GM19023 (cell line): ENCODE data around the gene GALNT18.

Experiments
- ATAC-seq: cut with Tn5 transposase; IDR thresholded peaks from one replicate; pipeline ENCODE4 v1.9.1; 2021; ENCODE audit warnings: mild to moderate bottlenecking, moderate library complexity; ENCODE audit not compliant: unreplicated experiment

GALNT18 gene

GRCh38 chr11:11320825-11321224 lies 301.0 kb downstream of the GALNT18 start:
- ATAC-seq, result no peak

- ATAC-seq, result no peak
Observed at GRCh38 chr11:11318961-11319360, 302.8 kb downstream of the GALNT18 start.

- no peak for ATAC-seq
Observed at GRCh38 chr11:11318461-11318860, 303.3 kb downstream of the GALNT18 start.

DNA sequence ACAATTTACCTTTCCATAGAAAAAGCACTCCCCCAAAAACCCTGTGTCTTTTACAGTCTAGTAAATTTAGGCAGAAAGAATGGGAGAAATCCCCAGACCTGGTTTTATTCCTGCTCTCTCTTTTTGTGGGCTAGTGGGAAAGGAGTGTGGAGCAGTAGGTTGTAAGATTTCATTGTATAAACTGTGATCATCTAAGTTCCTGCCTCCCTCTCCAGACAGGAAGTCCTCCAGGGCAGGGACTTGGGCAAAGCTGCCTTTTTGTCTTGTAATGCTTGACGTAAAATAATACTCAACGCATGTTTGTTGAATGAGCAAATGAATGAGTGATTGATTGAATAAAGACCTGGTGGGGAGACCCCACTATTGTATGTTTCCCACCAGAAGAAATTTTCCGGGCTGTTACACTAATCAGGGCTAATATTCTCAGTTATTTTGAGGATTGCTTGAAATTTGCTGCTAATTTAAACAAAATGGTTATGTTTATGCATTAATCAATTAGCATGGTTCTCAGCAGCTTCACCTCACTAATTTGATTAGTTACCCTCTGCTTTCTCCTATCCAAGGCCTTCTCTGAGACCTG lies 305.1 kb downstream of the GALNT18 start:
- ATAC-seq, result no peak

- ATAC-seq, result no peak
Observed at GRCh38 chr11:11313902-11314692, 307.7 kb downstream of the GALNT18 start.

DNA sequence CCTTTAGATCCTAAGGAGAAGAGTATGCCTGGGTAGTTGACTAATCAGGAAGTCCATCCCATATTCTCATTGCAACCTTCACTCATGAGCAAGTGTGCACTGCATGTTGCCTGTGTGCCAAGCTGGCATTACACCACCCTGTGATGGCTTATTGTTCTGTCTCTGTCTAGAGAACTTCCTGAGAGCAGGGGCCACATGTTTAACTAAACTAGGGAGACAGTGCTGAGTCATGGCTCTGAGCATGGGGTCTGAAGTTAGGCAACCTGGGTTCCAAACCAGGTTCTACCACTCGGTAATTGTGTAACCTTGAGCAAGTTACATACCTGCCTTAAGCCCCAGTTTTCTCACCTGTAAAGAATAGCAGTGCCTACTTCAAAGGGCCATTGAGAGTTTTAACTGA lies 308.4 kb downstream of the GALNT18 start:
- no peak for ATAC-seq

DNA sequence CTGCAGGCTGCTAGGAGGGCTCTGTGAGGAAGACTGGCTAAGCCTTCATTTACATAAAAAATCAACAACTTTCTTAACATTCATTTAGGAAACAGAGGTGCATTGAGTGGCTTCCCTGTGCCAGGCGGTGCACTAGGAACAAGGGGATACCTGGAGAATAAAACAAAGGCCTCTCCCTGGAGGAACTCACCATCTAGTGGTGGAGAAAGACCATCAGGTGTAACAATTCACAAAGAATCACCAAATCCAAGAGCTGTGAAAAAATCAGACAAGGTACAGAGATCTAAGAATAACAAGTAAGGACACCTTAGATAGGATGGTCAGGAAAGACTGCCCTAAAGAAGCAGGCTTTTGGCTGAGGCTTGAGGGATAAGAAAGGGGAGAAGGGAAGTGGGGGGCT lies 309.1 kb downstream of the GALNT18 start:
- no peak for ATAC-seq

DNA sequence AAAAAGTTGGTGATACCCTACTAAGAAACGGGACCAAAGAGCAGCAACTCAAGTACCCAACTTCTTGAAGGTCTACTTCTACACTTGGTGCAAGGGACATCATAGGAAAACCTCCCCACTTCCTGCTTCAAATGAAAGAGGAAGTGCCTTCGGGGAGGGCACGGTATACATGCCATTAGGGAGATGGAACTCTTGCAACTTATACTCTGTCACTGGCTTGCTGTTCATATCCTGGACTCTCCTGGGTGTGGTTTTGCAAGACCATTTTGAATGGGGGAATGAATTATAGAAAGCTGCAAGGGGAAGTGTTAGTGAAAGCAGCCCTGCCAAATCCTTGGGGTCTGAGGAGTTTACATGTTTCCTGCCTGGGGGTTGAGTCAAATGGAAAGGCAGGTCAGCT lies 310.6 kb downstream of the GALNT18 start:
- ATAC-seq, result no peak

DNA sequence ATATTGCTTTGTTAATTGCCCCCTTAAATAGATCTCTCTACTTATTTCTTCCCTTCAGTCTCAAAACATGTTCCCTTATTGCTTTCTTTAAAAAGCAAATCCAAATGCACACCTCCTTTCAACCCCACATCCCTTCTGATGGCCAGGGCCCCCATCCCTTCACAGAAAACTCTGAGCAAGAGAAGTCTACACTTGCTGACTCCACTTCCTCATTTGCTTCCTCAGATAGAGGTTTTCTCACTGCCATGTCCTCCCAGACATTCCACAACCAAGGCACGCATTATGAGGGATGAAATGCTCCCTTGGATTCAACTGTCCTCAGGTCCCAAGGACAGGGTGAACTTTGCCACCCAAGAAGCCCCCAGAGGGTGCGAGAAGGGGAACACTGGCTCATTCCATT lies 311.9 kb downstream of the GALNT18 start:
- ATAC-seq, result no peak

DNA sequence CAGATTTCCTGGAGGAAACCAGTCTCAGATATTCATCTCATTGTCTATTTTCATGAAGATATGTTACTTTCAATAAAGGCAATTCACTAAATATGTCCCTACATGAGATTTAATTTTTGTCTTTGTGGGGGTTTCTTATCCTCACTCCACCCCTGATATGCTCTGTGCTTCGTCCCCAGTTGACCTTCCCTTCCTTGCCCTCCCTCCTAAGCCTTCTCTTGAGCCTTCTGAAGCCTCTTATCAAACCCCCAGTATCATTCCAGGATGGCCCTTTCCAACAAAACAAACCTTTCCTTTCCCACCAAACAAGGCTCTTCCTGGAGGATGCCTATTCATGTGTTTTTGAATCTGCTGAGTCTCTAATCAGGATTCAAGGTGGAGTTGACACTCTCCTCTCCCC lies 313.6 kb downstream of the GALNT18 start:
- ATAC-seq, result no peak

GRCh38 chr11:11306855-11307254 lies 314.9 kb downstream of the GALNT18 start:
- no peak for ATAC-seq

- ATAC-seq, result no peak
Observed at GRCh38 chr11:11304550-11304949, 317.3 kb downstream of the GALNT18 start.

- ATAC-seq, result no peak
Observed at GRCh38 chr11:11302565-11302964, 319.2 kb downstream of the GALNT18 start.

- ATAC-seq, result no peak
Observed at GRCh38 chr11:11301212-11301611, 320.6 kb downstream of the GALNT18 start.

DNA sequence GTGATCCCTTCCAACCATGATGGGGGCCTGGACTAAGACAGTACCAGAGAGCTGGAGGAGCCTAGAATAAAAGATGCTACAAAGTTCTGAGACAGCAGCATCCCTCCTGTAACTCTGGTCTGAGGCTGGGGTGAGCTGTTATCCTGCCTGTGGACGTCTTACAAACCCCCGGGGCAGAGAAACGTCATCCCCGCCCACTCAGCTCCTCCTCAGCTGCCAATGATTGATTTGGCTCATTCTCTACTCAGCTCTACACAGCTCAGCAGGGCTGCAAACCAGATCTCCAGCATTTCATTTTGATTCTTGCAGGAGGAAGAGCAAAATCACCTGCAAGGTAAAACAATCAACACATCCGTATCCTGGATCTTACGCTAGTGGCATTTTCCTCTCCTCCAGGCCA lies 324.2 kb downstream of the GALNT18 start:
- no peak for ATAC-seq

DNA sequence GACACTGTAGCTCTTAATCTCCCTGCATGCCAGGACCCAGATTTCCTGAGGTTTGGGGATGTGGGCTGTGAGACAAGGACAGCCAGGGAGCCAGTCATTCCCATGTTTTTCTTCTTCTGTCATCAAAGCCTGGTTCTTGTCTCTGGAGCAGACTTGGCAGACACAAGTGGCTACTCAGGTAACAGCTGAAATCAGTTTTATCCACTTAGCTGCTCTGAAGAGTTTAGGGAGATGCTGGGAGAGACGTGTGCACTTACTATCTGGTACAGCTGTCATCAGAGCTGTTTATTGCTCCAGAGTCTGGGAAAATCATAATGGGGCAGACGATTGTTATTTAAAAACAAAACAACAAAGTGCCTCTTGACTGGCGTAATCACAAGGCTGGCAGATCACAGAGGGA lies 325.4 kb downstream of the GALNT18 start:
- ATAC-seq, result no peak

- no peak for ATAC-seq
Observed at GRCh38 chr11:11294551-11294855, 327.3 kb downstream of the GALNT18 start.

DNA sequence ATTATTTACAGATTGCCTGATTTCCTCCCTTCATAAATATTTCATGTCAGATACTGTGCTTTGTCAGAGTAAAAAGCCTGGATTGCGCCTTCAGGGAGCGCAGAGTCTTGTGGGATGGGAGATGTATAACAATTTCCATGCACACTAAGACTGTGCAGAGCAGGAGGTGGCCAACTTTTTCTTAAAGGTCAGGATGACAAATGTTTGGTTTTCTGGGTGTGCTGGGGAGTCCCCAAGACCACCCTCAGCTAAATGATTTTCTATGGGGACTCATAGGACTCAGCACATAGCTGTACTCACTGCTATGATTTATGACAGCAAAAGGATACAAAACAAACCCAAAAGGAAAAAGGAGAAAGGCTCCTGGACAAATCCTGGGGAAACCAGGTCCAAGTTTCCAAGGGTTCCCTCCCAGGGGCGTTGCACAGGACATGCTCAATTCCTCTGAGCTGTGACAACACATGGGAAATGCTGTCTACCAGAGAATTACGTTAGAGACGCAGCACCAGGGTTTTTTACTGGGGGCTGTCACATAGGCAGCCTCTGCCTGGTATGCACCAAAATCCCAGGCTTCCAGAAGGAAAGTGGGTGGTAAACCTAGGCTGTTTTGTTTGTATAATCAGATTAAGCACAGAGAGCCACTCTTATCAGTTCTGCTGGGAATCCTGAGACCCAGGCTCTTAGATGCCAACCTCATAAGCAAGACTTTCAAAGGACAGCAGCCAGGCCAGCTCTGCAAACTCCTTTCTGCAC lies 327.8 kb downstream of the GALNT18 start:
- ATAC-seq, result no peak

- ATAC-seq, result no peak
Observed at GRCh38 chr11:11292839-11293238, 329.0 kb downstream of the GALNT18 start.

GRCh38 chr11:11291041-11292015 lies 330.5 kb downstream of the GALNT18 start:
- no peak for ATAC-seq

DNA sequence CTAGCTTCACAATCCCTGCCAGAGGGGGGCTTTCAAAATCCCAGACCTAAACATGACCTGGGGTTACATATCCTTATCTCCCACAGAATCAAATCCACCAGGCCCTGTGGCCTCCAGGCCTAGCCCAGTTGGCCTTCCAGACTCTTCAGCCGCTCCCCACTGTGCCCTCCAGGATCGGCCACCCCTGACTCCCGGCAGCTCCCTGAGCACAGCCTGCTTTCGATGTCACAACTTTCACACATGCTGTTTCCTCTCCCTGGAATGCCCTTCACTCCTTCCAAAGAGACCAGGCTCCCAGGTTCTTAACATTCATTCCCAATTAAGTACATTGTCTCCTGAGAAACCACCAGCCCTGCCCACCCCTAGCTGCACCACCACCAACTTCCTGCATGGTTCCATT lies 331.5 kb downstream of the GALNT18 start:
- no peak for ATAC-seq
